CD4-positive, alpha-beta T cell (primary cell): ENCODE results near the gene RASA3. TPM values are rescaled to one million over a fixed set of nuclear protein-coding genes. Genes with fewer than 3 reads are reported as not detected.

Experiments
- ATAC-seq: fragments of 200-7000 bp; cut with Tn5 transposase; one replicate; pipeline ENCODE4 v1.10.0; 2022; ENCODE audit warnings: mild to moderate bottlenecking; ENCODE audit not compliant: poor library complexity
- CTCF ChIA-PET: fragments of 350-600 bp; sonication (Branson Sonifier 250); formaldehyde crosslinking; loops from one replicate; lab custom pipeline; 2021; ENCODE audit warnings: antibody characterized with exemption, inconsistent platforms; lab: Charles Lee
- POLR2A ChIA-PET: fragments of 350-600 bp; sonication (Branson Sonifier 250); formaldehyde crosslinking; loops from one replicate; lab custom pipeline; 2021; ENCODE audit warnings: antibody characterized with exemption, inconsistent platforms; lab: Charles Lee
- DNase-seq, 14 experiments: peaks; one replicate each; pipeline ENCODE4 v3.0.0-alpha.2; 2013 to 2020; ENCODE audit warnings: mixed read lengths in 2 of 14
- H3K27ac ChIP-seq, 2 donors: one replicate each; pipeline versions ENCODE4 v1.5.1 to v1.7.0; 2013; ENCODE audit warnings: low read length in 2 of 2, low read depth in 1 of 2, mild to moderate bottlenecking in 1 of 2
- H3K27me3 ChIP-seq, 2 experiments: 1 replicate in 1 of 2; 2 replicates in 1 of 2; pipeline versions ENCODE4 v1.6.1 to v1.7.0; 2013; ENCODE audit warnings: low read length in 2 of 2, control low read depth in 1 of 2, mild to moderate bottlenecking in 1 of 2, moderate library complexity in 1 of 2; ENCODE audit not compliant: insufficient read depth in 2 of 2, control insufficient read depth in 1 of 2
- H3K36me3 ChIP-seq: one replicate; pipeline ENCODE4 v1.6.1; 2013; ENCODE audit warnings: low read length, control low read depth; ENCODE audit not compliant: insufficient read depth
- H3K4me1 ChIP-seq: one replicate; pipeline ENCODE4 v1.6.1; 2013; ENCODE audit warnings: low read length, control low read depth; ENCODE audit not compliant: insufficient read depth
- H3K4me3 ChIP-seq: one replicate; pipeline ENCODE4 v1.5.1; 2013; ENCODE audit warnings: mild to moderate bottlenecking, low read length, moderate library complexity
- H3K9me3 ChIP-seq, 2 experiments: 1 replicate in 1 of 2; 2 replicates in 1 of 2; pipeline versions ENCODE4 v1.6.1 to v1.7.0; 2013; ENCODE audit warnings: low read length in 2 of 2, mild to moderate bottlenecking in 2 of 2, control low read depth in 1 of 2, moderate library complexity in 1 of 2; ENCODE audit not compliant: control insufficient read depth in 1 of 2, insufficient read depth in 1 of 2
- H3K27ac Mint-ChIP-seq: one replicate; pipeline ENCODE4 v1.8.0; 2020; ENCODE audit warnings: mixed read lengths
- H3K27me3 Mint-ChIP-seq: one replicate; pipeline ENCODE4 v1.8.0; 2021; ENCODE audit warnings: mixed read lengths
- H3K36me3 Mint-ChIP-seq: one replicate; pipeline ENCODE4 v1.8.0; 2021; ENCODE audit warnings: low read depth, mixed read lengths
- H3K4me1 Mint-ChIP-seq: one replicate; pipeline ENCODE4 v1.8.0; 2021; ENCODE audit warnings: low read depth, mixed read lengths
- H3K4me3 Mint-ChIP-seq: one replicate; pipeline ENCODE4 v1.8.0; 2020; ENCODE audit warnings: mild to moderate bottlenecking, mixed read lengths
- H3K9me3 Mint-ChIP-seq: one replicate; pipeline ENCODE4 v1.8.0; 2020; ENCODE audit warnings: mixed read lengths
- intact Hi-C, 2 experiments: fragments of 100-400 bp; cut with DNase I in 1 of 2; cut with micrococcal nuclease in 1 of 2; formaldehyde crosslinking; loops; one replicate each; pipeline versions ENCODE4 v1.15.1 to v1.9.0; 2023 to 2025; cut with DNase I, micrococcal nuclease
- total RNA-seq, 174 experiments: library from RNA in 2 of 174; stranded (reverse) in 2 of 174; gene quantifications; one replicate each; pipeline ENCODE4 v1.2.3 and lab custom pipeline; 2021 to 2026
- TF ChIP-seq, protein P1 (sequence below): fragments of 200-600 bp; IDR thresholded peaks from one replicate; pipeline ENCODE4 v1.8.0; 2022; ENCODE audit warnings: antibody characterized with exemption, mild to moderate bottlenecking

Gene RASA3
- total RNA-seq, 2 experiments from 2014 or later = 181 to 184 TPM

DNA sequence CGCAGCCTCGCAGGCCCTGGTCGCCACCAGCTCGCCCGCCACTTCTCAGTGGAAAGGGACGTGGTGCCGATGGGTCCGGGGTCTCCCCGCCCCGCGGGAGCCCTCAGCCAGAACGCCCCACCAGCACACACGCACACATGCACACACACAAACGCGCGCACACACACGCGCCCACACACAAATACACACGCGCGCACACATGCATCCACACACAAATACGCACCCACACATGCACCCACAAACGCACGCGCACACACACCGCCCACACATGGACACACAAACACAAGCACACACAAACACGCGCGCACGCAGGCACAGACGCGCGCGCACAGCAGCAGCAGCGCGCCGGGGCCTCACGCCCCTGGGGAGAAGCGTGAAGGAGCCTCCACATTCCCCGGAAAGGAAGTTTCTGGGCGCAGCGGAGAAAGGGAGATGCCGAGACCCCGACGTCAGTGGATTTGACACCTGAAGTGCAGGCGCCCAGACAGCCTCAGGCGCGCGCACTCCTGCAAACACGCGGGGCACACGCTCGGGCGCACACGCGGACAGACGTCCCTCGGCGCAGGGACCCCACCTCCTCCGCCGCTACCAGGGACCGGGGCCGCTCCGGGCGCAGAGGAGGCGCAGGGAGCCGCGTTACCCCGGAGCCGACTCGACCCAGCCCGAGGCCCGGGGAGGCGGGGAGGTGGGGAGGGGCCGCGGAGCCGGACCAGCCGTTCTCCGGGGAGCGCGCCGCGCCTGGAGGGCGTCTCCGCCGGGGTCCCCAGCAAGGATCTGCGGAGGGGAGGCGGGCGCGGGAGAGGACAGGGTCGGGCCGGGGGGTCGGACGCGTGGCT lies 622 bp downstream of the RASA3 start:
- no peaks in the 10 kb centered on the region for H3K27me3 Mint-ChIP-seq
- Histone ChIP-seq H3K4me3 (peak overlapping the region; percentile 100), H3K4me1 (peaks cover 58% of the 10 kb centered on the region), H3K36me3 (peaks cover 19% of the 10 kb centered on the region), H3K9me3 (no peaks in the 10 kb centered on the region), H3K27me3 (no peaks in the 10 kb centered on the region), H3K27ac (peak overlapping the region; percentile 80 to 85)
- TF ChIP-seq, protein P1, sequence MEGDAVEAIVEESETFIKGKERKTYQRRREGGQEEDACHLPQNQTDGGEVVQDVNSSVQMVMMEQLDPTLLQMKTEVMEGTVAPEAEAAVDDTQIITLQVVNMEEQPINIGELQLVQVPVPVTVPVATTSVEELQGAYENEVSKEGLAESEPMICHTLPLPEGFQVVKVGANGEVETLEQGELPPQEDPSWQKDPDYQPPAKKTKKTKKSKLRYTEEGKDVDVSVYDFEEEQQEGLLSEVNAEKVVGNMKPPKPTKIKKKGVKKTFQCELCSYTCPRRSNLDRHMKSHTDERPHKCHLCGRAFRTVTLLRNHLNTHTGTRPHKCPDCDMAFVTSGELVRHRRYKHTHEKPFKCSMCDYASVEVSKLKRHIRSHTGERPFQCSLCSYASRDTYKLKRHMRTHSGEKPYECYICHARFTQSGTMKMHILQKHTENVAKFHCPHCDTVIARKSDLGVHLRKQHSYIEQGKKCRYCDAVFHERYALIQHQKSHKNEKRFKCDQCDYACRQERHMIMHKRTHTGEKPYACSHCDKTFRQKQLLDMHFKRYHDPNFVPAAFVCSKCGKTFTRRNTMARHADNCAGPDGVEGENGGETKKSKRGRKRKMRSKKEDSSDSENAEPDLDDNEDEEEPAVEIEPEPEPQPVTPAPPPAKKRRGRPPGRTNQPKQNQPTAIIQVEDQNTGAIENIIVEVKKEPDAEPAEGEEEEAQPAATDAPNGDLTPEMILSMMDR = no peak
- peak overlapping the region; percentile 99 for H3K27ac Mint-ChIP-seq
- ATAC-seq (peak; percentile 4), DNase-seq (peak in 9 of 14 experiments; percentile 26 to 70 (median 51))
- H3K36me3 Mint-ChIP-seq = peaks cover 52% of the 10 kb centered on the region
- intact Hi-C loops = loop anchor here (1.0 to 2.0 kb wide), 2 partner anchors 12 to 95 kb away; no protein-coding TSS in a partner anchor
- H3K9me3 Mint-ChIP-seq = no peaks in the 10 kb centered on the region
- H3K4me1 Mint-ChIP-seq = peaks cover 66% of the 10 kb centered on the region
- H3K4me3 Mint-ChIP-seq = peak overlapping the region; percentile 99
- CTCF ChIA-PET = interaction anchor here (1.0 to 3.0 kb wide), 2 partner anchors 9 to 21 kb away, joined by 3 to 15 read pairs; no protein-coding TSS in a partner anchor
- POLR2A ChIA-PET = interaction anchor here (0.7 to 7.5 kb wide), 19 partner anchors 9 to 116 kb away, joined by 3 to 138 read pairs (median 6); no protein-coding TSS in a partner anchor

DNA sequence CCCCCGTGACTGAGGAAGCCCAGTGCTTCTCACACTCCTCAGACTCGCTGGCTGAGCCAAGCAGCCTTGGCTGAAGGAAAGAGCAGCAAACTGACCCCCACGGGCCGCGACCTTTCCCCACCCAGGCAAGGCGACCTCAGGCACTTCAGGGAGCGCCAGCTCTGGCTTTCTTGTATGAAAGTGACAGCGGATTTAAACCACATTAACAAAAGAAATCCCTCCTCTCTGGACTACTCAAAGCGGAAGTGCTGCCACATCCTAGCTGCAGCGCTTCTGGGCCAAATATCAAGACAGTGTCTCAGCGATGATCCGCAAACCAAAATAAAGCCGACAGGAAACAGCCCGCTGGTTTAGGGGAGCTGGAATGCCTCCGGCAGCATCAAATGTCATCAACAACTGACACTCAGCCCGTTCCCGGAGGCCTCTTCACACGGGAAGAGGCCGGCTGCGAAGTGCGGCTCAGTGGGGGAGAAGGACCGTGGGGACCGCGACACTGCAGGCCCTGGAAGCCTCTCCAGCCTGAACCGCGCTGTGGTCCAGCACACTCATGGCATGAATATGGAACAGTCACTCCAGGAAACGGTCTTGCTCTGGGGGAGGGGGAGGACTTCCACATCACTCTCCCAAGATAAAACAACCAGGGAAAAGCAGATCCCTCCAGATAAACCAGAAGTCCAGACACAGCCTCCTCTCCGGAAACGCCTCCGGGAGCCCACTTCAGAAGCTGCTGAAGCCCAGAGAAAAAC lies 1.4 kb downstream of the RASA3 start:
- peaks cover 59% of the 10 kb centered on the region for H3K36me3 Mint-ChIP-seq
- H3K4me3 Mint-ChIP-seq = peak overlapping the region; percentile 99
- peak overlapping the region; percentile 100 for H3K4me3 ChIP-seq
- H3K27ac ChIP-seq = peak overlapping the region; percentile 80 to 85
- H3K36me3 ChIP-seq = peaks cover 21% of the 10 kb centered on the region
- ChIA-PET POLR2A (interaction anchor here (0.7 to 7.5 kb wide), 21 partner anchors 10 to 150 kb away, joined by 3 to 138 read pairs (median 5); partner anchors contain the start of gene UPF3A), CTCF (interaction anchor here (1.0 to 3.0 kb wide), 3 partner anchors 9 to 95 kb away, joined by 3 to 15 read pairs (median 3); no protein-coding TSS in a partner anchor)
- H3K27me3 Mint-ChIP-seq = no peaks in the 10 kb centered on the region
- TF ChIP-seq, protein P1 = no peak
- H3K4me1 Mint-ChIP-seq = peaks cover 70% of the 10 kb centered on the region
- no peaks in the 10 kb centered on the region for H3K27me3 ChIP-seq
- peak overlapping the region; percentile 99 for H3K27ac Mint-ChIP-seq
- no peaks in the 10 kb centered on the region for H3K9me3 Mint-ChIP-seq
- ATAC-seq = peak; percentile 50
- H3K9me3 ChIP-seq = no peaks in the 10 kb centered on the region
- peaks cover 66% of the 10 kb centered on the region for H3K4me1 ChIP-seq
- peak; percentile 55 to 86 (median 68) for DNase-seq
- intact Hi-C loops = loop anchor here (1.0 to 2.0 kb wide), 2 partner anchors 12 to 96 kb away; no protein-coding TSS in a partner anchor
